KMS-11 (cell line): Measurements from ENCODE around the gene BABAM2.

ENCODE experiments used
- H2AFZ ChIP-seq: fragments of 200-600 bp; sonication (generic); 2 replicates; pipeline ENCODE4 v1.6.1; 2016; ENCODE audit warnings: antibody characterized with exemption, mixed run types, low read depth
- H3K27ac ChIP-seq: fragments of 200-600 bp; sonication (generic); 2 replicates; pipeline ENCODE4 v1.6.1; 2016; ENCODE audit warnings: mild to moderate bottlenecking, mixed run types
- H3K27me3 ChIP-seq: fragments of 200-600 bp; sonication (generic); 2 replicates; pipeline ENCODE4 v1.6.1; 2017; ENCODE audit warnings: mild to moderate bottlenecking, low read depth, mixed run types, moderate library complexity; ENCODE audit not compliant: insufficient read depth
- H3K36me3 ChIP-seq: fragments of 200-600 bp; sonication (generic); 2 replicates; pipeline ENCODE4 v1.6.1; 2017; ENCODE audit warnings: mild to moderate bottlenecking, mixed run types; ENCODE audit not compliant: insufficient read depth
- H3K4me1 ChIP-seq: fragments of 200-600 bp; sonication (generic); 2 replicates; pipeline ENCODE4 v1.6.1; 2016; ENCODE audit warnings: mild to moderate bottlenecking, low read depth, mixed run types; ENCODE audit not compliant: poor library complexity, severe bottlenecking
- H3K4me2 ChIP-seq: fragments of 200-600 bp; sonication (generic); 2 replicates; pipeline ENCODE4 v1.7.0; 2016; ENCODE audit warnings: mild to moderate bottlenecking, mixed run types
- H3K4me3 ChIP-seq: fragments of 200-600 bp; sonication (generic); IDR thresholded peaks from 2 replicates; pipeline ENCODE4 v1.6.1; 2017; ENCODE audit warnings: low read depth, low read length, mixed read lengths; ENCODE audit not compliant: insufficient read depth
- H3K79me2 ChIP-seq: fragments of 200-600 bp; sonication (generic); 2 replicates; pipeline ENCODE4 v1.6.1; 2016; ENCODE audit warnings: low read depth, mixed run types; ENCODE audit not compliant: insufficient read depth
- H3K9ac ChIP-seq: fragments of 200-600 bp; sonication (generic); 2 replicates; pipeline ENCODE4 v1.6.1; 2016; ENCODE audit warnings: mild to moderate bottlenecking, mixed run types
- H4K20me1 ChIP-seq: fragments of 200-600 bp; sonication (generic); 2 replicates; pipeline ENCODE4 v1.6.1; 2016; ENCODE audit warnings: mild to moderate bottlenecking, mixed run types; ENCODE audit not compliant: insufficient read depth
- CTCF ChIP-seq: fragments of 200-600 bp; sonication (generic); conservative IDR thresholded peaks from 2 replicates; pipeline ENCODE4 v1.6.1; 2017; ENCODE audit warnings: low read depth, mild to moderate bottlenecking, antibody characterized with exemption, low read length, moderate library complexity, mixed read lengths

The BABAM2 gene

GRCh38 chr2:28276076-28276618 lies 385.6 kb downstream of the BABAM2 start:
- no peaks in the 10 kb centered on the region for H3K36me3 ChIP-seq
- H4K20me1 ChIP-seq = no peaks in the 10 kb centered on the region
- H3K9ac ChIP-seq = no peak overlapping the region
- no peaks in the 10 kb centered on the region for H3K79me2 ChIP-seq
- H3K4me3 ChIP-seq = no peak overlapping the region
- no peaks in the 10 kb centered on the region for H3K27me3 ChIP-seq
- H3K4me1 ChIP-seq = peaks cover 10% of the 10 kb centered on the region
- no peak overlapping the region for H2AFZ ChIP-seq
- H3K27ac ChIP-seq = no peak overlapping the region
- TF ChIP-seq CTCF = no peak
- H3K4me2 ChIP-seq = no peak overlapping the region

GRCh38 chr2:28276807-28277206 lies 386.3 kb downstream of the BABAM2 start:
- H3K79me2 ChIP-seq = no peaks in the 10 kb centered on the region
- no peak overlapping the region for H3K27ac ChIP-seq
- H3K9ac ChIP-seq = no peak overlapping the region
- H3K4me2 ChIP-seq = no peak overlapping the region
- no peak for TF ChIP-seq CTCF
- H2AFZ ChIP-seq = no peak overlapping the region
- H3K27me3 ChIP-seq = no peaks in the 10 kb centered on the region
- peaks cover 3% of the 10 kb centered on the region for H3K4me1 ChIP-seq
- H3K4me3 ChIP-seq = no peak overlapping the region
- no peaks in the 10 kb centered on the region for H4K20me1 ChIP-seq
- H3K36me3 ChIP-seq = no peaks in the 10 kb centered on the region

- H3K27ac ChIP-seq = no peak overlapping the region
- H3K4me1 ChIP-seq = no peaks in the 10 kb centered on the region
- no peak overlapping the region for H2AFZ ChIP-seq
- no peak overlapping the region for H3K4me3 ChIP-seq
- TF ChIP-seq CTCF = no peak
- H3K9ac ChIP-seq = no peak overlapping the region
- no peak overlapping the region for H3K4me2 ChIP-seq
- H3K27me3 ChIP-seq = no peaks in the 10 kb centered on the region
- H3K79me2 ChIP-seq = no peaks in the 10 kb centered on the region
- no peaks in the 10 kb centered on the region for H3K36me3 ChIP-seq
- H4K20me1 ChIP-seq = no peaks in the 10 kb centered on the region
Measured at GRCh38 chr2:28277466-28277865, 386.9 kb downstream of the BABAM2 start.

GRCh38 chr2:28279371-28279770 lies 388.8 kb downstream of the BABAM2 start:
- Histone ChIP-seq H4K20me1 (no peaks in the 10 kb centered on the region), H2AFZ (no peak overlapping the region), H3K4me3 (no peak overlapping the region), H3K4me1 (no peaks in the 10 kb centered on the region), H3K36me3 (no peaks in the 10 kb centered on the region), H3K79me2 (no peaks in the 10 kb centered on the region), H3K27me3 (no peaks in the 10 kb centered on the region), H3K4me2 (no peak overlapping the region), H3K27ac (no peak overlapping the region), H3K9ac (no peak overlapping the region)
- no peak for TF ChIP-seq CTCF

GRCh38 chr2:28280619-28281018 lies 390.1 kb downstream of the BABAM2 start:
- no peak for TF ChIP-seq CTCF
- H3K36me3 ChIP-seq = no peaks in the 10 kb centered on the region
- H3K9ac ChIP-seq = no peak overlapping the region
- no peak overlapping the region for H3K27ac ChIP-seq
- no peaks in the 10 kb centered on the region for H3K4me1 ChIP-seq
- H3K79me2 ChIP-seq = no peaks in the 10 kb centered on the region
- no peak overlapping the region for H2AFZ ChIP-seq
- H3K4me2 ChIP-seq = no peak overlapping the region
- no peaks in the 10 kb centered on the region for H4K20me1 ChIP-seq
- no peak overlapping the region for H3K4me3 ChIP-seq
- H3K27me3 ChIP-seq = no peaks in the 10 kb centered on the region
